ENCODE results near the gene BCAS4.

DNA sequence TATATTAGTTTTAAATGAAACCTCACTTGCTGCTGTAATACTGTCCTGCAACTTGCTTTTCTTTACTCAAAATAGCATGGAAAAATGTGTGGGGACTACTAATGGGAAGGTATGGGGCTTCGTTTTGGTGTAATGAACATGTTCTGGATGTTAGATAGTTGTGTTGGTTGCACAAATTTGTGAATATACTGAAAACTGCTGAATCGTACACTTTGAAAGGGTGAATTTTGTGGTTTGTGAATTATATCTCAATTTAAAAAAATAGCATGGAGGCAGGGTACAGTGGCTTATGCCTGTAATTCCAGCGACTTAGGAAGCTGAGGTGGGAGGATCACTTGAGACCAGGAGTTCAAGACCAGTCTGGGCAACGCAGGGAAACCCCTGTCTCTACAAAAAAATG is 2.3 kb downstream of the BCAS4 start:
- no peak for TF ChIP-seq POLR2A (IDR thresholded peaks at IDR 0.05; ENCODE audit: low read length)
- no peak for TF ChIP-seq GATA1 (IDR thresholded peaks at IDR 0.05; ENCODE audit: low read depth, low read length)
